GM19023 (cell line): ENCODE measurements around the gene STPG4.

Experiments used
- ATAC-seq: cut with Tn5 transposase; IDR thresholded peaks from one replicate; pipeline ENCODE4 v1.9.1; 2021; ENCODE audit warnings: mild to moderate bottlenecking, moderate library complexity; ENCODE audit not compliant: unreplicated experiment

STPG4 gene

DNA sequence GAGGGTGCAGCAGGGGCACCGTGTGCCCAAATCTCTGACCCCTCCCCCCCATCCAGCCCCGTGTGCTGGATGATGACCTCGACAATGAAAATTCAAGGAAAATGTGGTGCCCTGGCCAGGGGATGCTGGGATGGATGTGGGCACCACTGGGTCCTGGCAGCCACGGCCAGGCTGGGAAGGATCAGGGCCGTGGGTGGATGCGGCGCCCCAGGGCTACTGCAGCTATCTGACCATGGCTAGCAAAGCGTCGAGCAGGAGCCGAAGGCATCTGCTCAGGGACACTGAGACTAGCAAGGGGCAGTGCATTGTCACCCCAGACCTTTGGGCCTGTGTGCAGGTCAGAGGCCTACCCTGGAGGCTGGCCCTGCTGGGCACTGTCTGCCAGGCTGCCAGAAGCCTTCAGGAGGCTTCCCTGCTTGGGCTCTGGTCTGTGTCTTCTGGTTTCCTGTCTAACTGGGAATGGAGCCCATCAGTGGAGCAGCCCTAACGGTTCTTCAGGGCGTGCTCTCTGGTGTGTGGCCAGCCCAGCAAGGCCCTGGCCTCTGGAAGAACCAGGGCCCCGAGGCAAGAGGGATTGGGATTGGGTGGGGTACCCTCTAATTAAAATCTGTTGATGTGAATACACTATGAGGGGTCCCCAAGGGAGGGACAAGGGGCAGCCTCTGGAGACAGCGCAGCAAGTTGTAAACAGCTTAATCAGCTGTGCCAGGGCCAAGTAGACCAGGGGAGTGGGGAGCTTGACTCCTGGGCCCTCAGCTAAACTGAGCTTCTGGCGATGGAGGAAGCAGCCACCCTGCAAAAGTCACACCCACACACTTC lies 98.0 kb downstream of the STPG4 start:
- no peak for ATAC-seq

DNA sequence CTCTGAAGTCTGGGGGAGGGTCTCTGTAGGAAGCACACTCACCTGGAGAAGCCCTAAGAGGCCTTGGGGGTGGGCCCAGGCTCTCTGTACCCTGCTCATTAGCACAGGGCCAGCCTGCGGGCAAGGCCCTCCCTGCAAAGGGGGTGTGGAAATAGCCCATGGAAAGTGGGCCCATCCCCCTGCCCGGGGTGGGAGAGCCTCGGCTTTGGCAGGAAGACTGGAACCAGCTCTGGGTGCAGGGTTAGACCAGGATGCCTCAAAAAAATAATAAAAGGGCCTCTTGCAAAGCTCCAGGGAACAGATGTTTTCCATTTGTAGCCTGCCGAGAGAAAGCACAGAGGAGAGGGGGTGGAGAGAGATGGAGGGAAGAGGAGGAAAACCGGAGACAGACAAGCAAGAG lies 98.7 kb downstream of the STPG4 start:
- ATAC-seq = no peak

DNA sequence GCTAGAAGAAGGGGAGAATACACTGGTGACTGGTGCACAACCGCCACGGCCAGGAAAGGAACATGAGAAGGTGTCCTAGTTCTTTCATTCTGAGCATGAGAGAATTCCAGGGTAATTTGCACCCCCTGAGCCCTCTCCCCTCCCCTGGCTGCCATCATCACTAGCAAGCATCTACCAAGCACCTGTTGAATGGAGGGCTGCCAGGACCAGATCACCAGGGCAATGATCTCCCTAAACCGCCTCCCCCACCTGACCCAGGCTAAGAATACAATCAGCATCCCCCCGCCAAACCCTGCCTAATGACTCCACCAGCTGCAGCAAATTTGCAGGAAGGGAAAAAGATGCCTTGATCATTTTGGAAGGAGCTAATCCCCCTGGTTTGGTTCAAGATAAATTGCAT lies 100.2 kb downstream of the STPG4 start:
- ATAC-seq = no peak

DNA sequence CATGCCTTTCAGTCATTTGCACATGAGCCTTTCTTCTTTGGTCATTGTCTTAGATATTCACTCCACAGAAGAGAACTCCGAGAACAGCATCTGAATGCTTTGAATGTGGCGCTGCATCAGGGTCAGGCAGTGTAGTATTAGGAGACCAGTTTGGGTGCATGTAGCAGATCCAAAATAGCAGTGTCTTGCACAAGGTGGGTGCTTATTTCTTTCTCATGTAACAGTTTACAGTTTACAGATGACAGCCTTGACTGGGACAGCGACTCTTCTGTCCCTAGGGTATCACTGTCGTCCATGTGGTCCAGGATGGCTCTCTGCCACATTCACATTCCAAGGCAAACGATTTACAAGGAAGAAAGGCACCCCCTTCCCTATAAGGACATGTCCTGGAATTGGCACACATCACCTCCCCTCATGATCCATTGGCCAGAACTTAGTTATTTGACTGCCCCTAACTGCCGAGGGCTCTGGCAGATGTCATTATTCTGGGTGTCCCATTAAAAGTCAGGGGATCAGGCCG lies 101.0 kb downstream of the STPG4 start:
- ATAC-seq = no peak

DNA sequence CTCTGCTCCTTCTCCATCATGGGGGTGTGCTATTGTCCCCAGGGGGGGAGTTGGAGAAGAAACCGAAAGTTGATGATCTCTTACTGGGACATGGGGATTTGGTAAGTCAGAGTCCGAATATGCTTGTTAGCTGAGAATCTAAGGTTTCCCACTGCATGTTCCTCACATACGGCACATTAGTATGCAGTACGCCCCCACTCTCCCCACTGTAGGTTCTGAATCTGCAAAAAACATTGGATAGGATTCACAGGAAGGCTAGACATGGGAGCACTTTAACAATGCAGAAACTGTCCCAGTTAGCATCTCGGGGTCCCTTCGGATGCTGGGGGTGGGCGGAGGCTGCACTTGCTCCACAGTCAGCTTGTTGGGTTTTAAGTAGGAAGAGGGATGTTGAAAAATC lies 102.3 kb downstream of the STPG4 start:
- no peak for ATAC-seq

DNA sequence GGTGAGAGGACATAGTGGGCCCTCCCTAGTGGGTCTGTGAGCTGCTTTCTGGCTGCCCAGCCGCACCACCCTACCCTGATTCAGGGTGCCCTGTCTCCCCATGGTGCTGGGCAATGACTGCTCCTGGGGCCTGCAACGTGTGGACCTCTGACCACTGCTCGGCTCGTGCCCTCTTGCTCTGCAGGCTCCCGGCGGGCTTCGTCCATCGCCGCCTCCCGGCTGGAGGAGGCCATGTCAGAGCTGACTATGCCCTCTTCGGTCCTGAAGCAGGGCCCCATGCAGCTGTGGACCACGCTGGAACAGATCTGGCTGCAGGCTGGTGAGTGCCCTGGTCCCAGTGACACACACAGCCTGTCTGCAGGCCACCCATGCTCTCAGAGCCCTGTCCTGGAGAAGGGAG lies 103.5 kb downstream of the STPG4 start:
- ATAC-seq = no peak

DNA sequence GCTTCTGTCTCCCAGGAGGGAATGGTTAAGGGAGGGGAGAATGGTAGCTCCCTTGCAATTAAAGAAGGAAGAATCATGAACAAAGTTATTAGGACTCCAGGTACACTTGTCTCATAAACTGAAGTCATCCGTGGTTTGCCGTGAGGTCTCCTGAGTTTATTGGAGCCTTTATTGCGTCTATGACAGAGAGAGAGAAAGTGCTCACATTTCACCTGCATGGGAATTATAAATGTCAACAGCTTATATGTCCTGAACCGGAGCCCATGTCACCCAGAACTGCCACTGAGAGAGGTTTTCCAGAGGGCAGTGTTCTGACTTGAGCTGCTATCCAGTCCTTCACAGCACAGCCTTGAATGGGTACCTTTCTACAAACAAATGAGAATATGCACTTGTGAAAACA lies 104.3 kb downstream of the STPG4 start:
- ATAC-seq = no peak

DNA sequence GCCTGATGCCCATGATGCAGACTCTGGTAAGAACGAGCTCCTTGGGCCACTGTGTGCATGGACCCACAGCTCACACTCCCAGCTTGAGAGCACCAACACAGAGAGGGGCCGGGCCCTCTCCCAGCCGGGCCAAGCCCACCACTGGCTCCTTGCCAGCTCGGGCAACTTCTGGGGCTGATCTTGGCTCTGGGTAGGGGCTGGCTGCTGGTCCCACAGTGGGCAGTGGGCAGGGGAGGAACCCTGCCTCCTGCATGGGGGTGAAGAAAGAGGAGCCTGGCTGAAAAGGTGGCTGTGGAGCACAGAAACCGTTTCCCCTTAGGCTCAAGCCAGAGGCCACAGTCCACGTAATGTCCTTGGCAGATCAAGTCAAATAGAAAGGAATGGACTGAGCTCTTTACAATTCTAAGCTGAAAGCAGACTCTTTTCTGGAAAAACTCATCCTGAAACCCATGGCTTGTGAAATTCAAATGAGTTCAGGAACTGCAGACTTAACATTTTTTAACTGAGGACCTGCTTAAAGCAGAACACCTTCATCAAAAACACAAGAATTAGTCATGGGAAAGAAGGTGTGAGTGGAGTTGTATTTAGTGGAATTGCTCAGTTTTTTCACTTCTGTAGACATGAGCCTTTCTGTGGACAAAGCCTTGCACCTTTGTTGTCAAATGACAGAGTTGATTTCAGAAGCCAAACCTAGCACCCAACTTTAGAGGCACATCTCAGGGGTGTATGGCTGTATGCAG lies 104.9 kb downstream of the STPG4 start:
- no peak for ATAC-seq

DNA sequence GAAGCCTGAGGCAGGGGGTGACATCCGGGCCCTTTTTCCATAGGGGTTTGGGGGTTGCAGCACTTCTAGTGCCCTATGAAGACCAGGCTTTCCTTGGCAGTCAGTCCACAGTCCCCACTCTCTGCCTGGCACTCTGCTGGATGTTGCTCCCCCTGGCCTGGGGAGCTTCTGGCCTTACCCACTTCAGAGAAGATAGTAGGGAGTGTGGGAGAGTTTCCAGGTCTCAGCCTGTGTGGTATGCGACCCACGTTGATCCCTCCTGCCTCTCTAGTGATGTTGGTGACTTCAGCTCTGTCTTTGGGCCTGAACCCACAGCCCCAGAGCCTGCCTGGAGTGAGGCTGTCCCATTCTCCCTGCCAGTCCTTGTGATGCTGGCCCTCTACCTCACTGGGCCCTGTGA lies 105.6 kb downstream of the STPG4 start:
- no peak for ATAC-seq

DNA sequence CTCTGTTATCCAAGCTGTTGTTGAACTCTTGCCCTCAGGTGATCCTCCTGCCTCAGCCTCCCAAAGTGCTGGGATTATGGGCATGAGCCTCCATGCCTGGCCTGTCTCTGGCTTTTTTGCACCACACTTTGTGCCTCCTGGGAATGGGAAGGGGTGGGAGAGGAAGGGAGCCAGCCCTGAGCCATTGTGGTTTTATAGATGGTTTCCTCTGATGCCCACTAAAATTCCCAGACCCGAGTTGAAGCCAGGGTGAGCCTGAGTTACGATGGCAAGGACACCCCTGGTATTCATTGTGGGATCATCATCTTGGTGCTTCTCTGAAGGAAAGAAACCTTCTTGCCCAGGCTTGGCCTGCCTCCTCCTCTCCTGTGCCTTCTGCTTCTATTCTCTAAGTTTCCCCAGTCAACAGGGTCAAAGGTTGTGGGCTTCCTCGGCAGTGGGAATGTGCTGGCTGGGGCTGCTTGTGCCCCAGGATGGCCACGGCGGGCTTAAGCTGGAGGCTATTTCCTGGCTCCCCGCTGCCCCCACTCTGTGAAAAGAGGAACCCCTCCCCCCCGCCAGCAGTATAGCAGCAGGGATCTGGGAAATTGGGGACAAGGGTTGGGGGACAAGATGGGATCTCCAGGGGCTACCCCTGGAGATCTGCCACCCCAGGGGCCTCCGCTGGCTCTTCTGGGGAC lies 106.2 kb downstream of the STPG4 start:
- no peak for ATAC-seq

DNA sequence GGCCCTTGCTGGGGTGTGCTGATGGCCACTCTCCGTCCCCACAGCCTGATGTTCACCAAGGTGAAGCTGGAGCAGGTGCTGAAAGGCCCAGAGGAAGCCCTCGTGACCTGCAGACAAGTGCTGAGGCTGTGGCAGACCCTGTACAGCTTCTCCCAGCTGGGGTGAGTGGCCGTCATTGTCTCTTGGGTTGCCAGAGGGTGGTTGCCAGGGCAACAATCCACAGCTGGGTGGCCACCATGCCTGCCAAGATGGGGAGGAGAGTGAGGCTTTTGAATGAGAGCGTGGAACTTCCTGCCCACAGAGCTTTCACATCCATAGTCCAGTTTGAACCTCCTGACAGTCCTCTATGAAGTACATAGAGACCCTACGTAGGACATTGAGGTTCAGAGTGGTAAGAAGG lies 108.8 kb downstream of the STPG4 start:
- no peak for ATAC-seq

DNA sequence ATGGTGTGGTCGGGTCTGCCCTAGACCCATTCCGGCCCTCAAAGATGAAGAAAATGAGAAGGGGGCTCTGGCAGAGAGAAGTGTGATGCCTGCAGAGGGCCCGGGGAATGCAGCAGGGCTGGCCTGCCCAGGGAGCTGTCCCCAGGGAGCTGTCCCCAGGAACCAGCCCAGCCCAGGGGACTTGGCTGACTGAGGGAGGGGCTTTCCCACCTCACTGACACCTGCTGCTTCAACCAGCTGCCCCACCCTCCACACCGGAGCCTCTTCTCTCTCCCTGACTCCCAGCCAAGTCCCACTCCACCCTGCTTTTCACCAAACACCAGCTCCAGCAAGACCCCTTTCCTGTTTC lies 111.2 kb downstream of the STPG4 start:
- ATAC-seq = no peak

DNA sequence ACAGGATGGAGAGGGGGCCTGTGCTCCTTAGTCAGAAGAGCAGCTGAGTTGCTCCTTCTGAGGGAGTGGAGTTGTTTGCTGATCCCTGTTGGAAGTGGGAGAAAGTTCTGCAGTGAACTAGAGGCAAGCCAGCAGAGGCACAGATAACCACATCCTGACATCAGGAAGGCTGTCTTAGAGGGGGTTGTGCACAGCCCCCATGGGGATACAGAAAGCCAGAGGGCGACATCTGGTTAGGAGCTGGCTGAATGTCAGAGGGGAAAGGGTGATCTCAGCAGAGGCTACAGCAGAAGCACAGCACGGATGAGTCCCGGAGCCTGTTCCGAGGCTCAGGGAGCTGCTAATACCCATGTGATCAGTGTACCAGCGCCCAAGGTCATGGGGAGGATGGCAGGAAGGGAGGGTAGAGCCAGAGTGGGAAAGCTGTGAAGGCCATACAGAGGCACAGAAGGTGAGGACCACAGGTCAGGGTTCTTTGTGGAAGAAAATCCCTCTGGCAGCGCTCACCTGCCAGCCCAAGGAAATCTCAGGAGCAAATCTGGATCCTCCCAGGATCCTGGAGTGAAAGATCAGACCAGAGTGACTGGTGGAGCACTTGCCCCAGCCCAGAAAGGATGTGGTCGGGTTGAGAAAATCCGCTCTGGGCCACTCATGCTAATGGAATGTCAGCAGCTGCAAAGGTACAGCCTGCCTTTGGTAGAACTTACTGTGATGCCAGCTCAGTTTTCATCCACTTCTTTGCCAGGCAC lies 111.8 kb downstream of the STPG4 start:
- no peak for ATAC-seq

DNA sequence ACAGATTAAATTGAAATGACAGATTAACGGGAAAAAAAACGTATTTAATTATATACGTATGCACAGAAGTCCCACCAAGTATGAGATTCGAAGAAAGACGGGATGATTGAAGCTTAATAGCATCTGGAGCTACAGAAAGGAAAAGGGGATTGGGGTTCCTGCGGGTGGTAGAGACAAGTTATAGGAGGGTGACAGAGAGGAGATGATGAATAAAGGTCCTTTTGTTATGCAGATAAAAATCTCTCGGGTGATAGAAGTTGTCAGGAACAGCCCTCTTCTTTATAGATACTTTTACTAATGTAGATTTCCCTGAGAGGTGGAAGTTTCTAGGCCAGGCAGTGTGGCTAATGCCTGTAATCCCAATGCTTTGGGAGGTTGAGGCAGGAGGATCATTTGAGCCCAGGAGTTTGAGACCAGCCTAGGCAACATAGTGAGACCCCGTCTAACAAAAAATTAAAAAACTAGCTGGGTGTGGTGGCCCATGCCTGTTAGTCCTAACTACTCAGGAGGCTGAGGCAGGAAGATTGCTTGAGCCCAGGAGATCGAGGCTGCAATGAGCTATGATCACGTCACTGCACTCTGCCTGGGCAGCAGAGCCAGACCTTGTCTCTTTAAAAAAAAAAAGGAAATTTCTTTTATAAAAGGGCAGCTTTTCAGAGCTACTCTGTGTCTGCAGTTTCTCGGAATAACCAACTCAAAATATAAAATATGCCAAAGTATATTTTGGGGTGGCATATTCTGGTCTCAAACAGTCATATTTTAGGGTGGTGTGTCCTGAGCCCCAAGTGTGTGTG lies 113.0 kb downstream of the STPG4 start:
- ATAC-seq = no peak

DNA sequence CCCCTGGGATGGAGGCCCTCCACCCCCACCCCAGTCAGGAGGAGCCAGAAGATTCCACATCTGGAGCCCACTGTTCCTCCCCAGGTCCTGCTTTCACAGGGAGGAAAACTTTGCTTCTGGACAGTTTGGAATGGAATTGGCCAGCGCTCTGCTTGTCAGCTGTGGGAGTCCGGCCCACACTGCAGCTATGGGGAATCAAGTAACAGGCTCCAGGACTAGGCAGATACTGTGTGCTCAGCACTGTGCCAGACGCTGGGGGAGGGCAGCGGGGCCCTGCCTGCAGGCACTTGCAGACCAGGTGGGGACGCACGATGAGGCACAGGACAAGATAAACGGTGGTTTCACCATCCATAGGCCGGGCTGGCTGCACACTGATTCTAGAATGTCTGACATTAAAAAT lies 114.0 kb downstream of the STPG4 start:
- ATAC-seq = no peak

DNA sequence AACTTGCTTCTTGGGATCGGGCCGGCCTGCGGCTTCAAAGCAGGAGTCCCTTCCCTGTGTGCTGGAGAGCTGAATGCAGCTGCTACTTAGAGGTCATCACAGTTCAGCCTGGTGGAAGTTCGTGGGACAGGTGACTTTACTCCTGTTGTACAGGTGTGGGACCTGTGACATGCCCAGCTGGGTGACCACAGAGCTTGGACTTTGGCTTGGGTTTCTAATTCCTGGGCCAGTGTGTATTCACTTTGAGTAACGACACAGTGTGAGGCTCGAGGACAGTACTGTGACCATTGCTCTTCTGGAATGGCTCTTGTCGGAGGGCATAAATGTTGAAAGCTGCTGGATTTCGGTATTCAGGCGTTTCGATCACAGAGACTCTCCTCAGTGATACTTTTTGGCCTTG lies 114.5 kb downstream of the STPG4 start:
- no peak for ATAC-seq

DNA sequence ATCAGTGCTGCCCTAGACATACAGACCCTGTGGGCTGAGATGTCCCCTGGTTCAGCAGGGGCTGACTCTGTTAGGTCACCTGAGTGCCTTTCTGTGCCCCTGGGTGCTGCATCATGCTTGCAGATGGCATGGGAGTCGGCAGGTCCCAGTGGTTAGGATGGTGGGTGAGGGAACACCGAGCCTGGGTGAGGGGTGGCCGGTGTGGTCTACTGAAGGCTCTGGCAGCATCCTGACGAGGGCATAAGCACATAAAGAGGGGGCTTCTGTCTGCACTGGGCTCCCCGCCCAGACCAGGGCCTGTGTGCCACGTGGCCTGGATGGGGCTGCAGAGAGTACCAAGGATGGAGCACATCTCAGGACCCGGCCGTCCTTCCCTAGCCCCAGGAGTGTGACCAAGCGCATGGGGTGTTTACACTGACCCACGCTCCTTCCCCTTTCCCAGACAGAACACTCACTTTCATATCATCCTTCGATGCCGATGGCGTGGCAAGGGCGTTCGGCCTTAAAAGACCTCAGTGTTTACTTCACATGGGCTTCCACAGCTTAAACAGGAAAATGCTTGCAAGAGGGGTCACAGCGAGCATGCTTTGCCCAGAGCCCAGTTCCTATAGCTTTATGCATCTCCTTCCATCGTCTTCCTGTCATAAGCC lies 115.1 kb downstream of the STPG4 start:
- no peak for ATAC-seq

DNA sequence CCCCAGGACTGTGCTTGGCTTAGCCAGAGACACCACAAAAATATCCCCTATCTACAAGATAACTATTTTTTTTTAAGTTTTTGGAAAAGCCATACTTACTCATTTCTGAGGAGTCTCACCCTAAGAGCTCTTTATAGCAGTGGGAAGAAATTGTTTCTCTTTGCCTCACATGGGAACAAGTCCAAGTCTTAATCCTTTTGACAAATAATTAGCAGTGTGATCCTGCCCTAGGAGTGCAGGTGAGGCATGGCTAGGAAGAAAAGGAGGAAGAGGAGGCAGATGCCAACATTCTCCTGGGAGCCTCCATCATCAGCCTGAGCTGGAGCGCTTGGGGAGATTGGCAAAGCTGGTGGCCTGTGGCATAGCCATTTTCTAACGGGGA lies 115.6 kb downstream of the STPG4 start:
- no peak for ATAC-seq

DNA sequence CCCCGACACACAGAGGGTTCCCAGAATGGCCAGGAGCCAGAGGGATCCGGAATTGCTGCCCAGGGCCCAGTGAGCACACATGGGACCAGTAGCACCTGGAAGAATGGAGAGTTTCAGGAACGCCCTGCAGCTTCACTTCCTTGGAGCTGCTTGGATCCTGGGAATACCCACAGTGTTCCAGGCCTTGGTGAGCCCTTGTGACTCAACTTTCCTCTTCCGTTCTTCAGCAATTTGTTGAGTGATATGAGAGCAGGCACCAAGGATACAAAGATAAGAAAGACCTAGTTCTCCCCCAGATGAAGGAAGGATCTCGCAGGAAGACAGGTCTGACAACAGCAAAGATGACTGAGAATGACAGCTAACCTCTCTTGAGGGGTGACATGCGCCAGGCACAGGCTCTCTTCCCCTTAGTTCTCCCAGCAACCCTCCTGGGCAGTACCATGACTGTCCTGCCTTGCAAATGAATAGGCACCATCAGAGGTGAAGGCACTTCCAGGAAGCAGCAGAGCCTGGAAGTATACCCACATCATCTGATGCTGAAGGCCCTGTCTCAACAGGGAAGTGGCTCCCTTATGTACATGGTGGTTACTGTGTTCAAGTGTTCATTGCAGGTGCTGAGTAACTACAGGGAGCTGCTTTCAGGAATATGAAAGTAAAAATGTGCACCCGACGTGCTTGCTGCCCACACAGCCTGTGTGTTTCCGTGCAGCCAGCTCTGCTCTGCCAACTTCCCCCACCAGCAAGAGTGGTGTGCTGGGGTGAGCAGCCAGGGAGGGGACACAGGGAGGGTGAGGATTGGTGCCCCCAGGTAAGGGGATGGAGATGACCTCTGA lies 116.2 kb downstream of the STPG4 start:
- ATAC-seq = no peak
